Endometrium (tissue), 2 donors: ENCODE measurements around the gene ZNF789.
"Not testable (repeated sequence)": the region's sequence is repeated elsewhere in the genome, so short reads cannot be mapped to it uniquely, and the experiment has no call there.

Experiments
- FAIRE-seq: peaks from 2 replicates; lab custom pipeline; 2012; peaks lifted over from hg19 to GRCh38; lab: Jason Lieb, UNC
- donor health status: control.
- donor health status: control.

Gene ZNF789

DNA sequence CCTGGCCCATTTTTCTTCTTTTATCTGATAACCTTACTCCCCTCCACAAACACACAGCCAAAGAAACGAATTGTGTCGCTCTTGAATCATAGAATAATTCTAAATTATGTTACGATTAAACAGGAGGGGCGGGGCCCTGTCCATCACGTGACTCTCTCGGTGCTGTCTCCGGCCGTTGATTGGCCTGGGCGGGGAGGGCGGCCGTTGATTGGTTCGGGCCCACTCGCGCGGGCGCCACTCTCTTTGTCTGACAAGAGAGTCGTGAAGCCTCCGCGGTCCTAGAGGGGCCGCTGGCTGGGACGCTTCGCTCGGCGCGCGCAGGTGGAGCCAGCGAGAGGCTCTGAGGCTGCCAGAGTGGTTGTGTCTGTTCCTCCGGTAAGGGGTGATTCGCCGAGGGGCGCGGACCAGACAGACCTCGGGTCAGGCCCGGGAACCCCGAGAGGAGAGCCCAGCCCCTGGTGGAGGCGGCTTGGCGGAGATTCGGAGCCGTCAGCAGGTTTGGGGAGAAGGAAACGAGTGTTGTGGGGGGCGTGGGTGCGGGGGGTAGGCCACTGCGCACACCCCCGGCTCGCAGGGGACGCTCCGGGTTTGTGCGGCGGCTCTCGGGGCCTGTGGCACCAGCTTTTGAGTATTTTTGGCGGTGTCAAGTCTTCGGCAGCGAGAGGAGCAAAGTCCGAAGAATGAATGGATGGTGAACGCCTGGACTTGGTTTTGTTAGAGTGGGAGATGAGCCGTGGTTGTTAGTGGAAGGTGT, at the start of gene ZNF789:
Gene ZNF789, plus strand, starts transcription at position 330 of the 754 bp plus-strand sequence. CDS start 3,567 bp downstream, outside the sequence.
- FAIRE-seq: peak; percentile 99

DNA sequence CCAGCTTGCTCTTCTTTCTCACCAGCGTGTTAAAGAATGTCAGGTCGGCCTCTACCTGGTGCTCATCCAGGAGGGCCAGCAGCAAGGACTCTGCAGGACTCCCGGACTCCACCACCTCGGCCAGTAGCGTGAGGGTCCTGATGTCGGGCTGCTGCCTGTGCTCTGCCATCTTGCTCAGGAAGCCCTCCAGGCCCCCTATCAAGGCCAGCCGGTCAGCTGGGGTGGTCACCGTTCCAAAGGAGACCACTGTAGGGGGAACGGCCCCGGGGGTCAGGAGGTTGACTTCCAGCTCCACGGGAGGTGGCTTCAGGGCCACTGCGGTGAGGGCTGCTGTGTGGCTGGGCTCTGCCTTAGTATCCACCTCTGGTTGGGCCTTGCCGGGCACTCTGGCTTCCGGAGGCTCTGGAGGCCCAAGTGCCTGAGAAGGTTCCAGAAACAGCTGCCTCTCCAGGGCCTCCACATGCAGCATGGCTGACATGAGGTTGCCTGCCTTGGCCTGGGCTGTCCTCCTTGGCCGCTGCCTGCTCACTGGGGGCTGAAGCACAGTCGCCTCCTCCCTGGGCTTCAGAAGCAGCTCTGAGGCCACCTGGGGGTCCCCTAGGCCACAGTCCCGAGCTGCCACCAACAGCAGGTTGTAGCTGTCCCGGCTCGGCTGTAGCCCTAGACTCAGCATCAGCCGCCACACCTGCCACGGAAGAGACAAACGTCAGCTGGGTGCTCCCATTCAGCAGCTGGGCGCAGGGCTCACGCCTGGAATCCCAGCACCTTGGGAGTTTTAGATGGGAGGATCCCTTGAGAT, 47.6 kb upstream of the ZNF789 start:
- no peak for FAIRE-seq

DNA sequence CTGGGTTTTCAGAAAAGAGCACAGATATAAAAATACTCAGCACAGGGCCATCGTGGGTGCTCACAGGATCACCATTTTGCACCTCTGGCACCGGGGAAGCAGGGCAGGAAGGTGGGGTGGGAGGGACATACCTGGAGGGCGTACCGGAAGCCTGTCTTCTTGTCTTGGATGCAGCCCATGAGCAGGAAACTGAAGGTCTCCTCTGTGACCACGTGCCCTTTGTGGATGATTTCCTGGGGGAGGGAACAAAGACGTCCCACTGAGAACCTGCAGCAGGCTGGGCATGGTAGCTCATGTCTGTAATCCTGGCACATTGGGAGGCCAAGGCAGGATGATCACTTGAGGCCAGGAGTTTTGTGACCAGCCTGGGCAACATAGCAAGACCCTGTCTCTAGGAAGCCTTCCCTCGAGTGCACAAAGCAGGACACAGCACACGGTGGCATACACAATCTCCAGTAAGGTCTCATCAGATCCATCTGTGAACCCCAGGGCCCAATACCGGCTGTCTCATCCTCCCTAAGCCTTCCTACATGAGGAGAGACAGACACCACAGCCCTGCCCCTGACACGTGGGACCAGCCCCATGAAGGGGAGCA, 43.6 kb upstream of the ZNF789 start:
- no peak for FAIRE-seq

DNA sequence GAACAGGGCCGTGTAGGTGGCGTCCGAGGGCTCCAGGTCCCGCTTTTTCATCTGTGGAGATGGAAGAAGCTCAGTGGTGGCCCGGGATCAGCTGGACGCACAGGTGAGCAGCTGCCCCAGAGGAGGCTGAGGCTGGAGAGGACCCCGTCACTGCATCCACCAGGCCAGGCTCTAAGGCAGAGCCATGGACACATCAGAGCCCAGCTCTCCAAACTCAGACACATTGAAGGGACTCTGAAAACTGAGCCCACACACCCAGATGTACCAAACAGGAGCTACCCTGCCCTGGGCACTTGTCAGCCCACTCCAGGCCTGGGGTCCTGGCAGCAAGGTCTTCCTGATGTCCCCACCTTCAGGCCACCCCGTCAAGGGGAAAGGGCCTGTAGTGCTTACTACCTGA, 42.9 kb upstream of the ZNF789 start:
- FAIRE-seq: no peak

DNA sequence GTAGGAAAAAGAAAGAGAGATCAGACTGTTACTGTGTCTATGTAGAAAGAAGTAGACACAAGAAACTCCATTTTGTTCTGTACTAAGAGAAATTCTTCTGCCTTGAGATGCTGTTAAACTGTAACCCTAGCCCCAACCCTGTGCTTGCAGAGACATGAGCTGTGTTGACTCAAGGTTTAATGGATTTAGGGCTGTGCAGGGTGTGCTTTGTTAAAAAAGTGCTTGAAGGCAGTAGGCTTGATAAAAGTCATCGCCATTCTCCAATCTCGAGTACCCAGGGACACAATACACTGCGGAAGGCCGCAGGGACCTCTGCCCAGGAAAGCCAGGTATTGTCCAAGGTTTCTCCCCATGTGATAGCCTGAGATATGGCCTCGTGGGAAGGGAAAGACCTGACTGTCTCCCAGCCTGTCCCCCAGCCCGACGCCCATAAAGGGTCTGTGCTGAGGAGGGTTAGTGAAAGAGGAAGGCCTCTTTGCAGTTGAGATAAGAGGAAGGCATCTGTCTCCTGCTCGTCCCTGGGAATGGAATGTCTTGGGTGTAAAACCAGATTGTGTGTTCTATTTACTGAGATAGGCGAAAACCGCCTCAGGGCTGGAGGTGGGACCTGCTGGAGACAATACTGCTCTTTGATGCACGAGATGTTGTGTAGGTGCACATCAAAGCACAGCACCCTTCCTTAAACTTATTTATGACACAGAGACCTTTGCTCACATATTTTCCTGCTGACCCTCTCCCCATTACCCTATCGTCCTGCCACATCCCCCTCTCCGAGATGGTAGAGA, 40.7 kb upstream of the ZNF789 start:
- FAIRE-seq: not testable (repeated sequence)

DNA sequence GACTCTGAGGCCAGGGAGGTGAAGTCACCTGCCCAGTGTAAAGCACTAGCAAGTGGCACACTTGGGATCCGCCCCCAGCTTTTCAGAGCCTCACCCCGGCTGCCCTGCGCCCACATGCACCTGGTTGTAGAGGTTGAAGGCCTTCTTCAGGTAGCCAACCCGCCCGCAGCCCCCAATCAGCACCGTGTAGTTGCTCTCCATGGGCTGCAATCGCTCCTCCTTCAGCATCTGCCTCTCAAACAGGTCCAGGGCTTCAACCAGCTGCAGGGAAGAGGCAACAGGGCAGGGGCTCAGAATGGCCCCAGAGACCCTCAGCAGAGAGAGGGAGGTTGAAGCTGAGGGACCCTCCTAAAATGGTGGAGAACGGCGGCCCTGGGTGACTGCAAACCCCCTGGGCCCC, 39.5 kb upstream of the ZNF789 start:
- FAIRE-seq: no peak

DNA sequence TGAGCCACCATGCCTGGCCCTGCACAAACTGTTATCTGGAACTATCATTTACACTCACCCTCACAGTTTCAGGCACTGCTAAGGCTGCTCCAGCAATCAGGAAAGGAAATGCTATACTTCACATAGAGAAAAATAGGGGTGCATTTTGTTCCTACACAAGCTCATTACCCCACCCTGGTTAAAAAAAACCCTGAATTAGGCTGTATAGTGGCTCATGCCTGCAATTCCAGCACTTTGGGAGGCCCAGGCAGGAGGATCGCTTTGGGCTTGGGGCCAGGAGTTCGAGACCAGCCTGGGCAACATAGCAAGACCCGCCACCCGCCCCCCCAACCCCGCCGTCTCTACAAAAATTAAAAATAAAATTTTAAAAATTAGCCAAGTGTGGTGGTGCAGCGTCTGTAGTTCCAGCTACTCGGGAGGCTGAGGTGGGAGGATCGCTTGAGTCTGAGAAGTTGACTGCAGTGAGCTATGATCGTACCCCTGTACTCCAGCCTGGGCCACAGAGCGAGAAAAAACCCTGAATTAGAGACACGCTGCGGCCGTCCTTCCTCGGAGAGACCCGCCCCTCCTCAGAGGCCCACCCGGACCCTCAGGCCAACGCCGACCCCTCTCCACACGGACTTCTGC, 34.6 kb upstream of the ZNF789 start:
- FAIRE-seq: no peak

DNA sequence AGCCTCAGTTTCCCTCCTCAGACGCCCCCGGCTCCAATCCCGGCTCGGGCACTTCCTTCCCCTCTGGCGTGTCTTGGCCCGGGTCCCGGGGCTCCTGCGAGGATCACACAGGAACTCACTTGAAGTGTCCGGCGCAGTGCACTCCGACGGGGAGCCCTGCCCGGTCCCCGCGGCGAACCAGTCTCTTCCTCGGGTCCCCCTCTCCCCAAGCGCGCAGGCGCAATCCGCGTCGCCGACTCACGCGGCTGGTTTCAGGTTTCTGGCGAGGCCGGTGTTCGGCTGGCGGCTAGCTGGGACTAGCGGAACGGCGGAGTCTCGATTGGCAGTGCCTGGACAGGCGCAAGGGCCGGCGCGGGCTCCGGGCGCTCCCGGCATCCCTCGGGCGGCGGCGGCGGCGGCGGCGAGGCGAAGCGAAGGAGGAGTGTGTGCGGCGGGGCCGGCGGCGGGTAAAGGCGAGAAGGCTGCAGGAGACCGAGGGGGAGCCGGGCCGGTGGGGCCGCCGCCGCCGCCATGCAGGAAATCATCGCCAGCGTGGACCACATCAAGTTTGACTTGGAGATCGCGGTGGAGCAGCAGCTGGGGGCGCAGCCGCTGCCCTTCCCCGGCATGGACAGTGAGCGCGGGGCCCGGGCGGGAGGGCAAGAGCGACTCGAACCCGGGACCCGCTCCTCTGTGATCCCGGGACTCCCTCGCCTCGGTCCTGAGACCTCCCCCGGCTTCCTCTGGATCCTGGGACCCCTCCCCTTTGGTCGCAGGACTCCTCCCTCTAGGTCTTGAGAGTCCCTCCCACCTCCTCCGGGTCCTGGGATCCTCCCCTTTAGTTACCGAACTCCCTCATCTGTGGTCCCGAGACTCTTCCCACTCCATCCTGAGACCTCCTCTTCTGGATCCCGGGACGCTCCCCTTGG, 33.9 kb upstream of the ZNF789 start, which contains the start of the genes CPSF4 and PTCD1:
Gene CPSF4, plus strand, starts transcription at position 371 of the 908 bp plus-strand sequence. Its CDS starts 140 bp downstream, at position 511.
Gene PTCD1, minus strand, starts transcription at position 226 of the 908 bp plus-strand sequence. CDS start 3,556 bp downstream, outside the sequence.
- no peak for FAIRE-seq

DNA sequence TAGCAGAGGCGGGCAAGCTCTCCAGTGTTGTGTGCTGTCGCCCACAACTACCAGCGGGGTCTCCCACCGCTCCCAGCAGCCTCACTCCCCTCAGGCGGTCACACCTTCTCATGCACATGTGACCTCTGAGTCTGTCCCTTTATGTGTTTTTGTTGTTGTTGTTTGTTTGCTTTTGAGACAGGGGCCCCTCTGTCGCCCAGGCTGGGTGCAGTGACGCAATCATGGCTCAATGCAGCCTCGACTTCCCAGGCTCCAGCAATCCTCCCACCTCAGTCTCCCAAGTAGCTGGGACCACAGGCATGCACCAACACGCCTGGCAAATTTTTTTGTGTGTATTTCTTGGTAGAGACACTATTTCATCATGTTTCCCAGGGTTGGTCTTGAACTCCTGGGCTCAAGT, 32.5 kb upstream of the ZNF789 start:
- FAIRE-seq: no peak

DNA sequence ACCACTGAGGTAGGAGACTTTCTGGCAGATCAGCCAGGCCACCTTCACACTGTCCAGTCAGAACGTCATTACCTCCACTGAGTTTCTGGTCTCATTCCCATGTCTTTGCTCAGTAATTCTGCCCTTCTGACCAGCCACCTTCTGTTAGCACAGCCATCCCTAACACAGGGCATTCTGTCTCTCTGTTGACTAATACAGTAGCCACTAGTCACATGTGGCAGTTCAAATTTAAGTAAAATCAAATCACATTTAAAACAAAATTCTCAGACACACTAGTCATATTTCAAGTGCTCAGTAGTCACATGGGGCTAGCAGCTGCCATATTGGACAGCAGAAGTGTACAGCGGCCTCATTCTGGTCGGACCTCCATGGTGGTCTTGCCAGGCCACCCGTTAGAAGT, 26.6 kb upstream of the ZNF789 start:
- no peak for FAIRE-seq

DNA sequence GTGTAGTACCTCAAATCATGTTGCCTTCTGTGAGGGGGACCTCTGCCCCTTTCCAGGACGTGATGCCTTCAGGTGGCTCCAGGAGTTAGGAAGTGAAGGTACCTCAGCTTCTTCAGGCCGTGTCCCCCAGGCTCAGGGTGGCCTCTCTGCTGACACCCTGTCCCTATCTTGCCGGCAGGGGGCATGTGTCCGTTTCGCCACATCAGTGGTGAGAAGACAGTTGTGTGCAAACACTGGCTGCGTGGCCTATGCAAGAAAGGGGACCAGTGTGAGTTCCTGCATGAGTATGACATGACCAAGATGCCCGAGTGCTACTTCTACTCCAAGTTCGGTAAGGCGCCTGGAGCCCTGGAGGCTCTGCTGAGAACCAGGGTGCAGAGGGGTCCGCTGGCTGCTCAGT, 24.7 kb upstream of the ZNF789 start:
- FAIRE-seq: no peak

DNA sequence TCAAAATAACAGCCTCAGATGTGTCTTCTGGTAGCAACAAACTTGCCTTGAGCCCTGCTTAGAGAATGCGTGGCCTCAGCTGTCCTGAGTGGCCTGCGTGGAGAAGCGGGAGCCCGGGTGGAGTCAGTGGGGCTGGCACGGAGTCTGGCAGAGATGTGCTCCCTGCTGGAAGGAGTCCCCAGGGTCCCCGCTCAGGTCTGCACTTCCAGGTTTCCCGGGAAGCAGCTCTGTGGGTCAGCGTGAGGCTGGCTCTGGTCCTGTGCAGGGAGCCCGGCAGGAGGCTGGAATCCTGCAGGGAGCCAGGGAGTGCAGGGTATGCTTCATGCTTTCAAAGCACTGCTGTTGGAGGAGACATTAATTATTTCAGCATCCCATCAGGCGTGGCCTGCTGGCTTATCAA, 23.8 kb upstream of the ZNF789 start:
- FAIRE-seq: no peak

DNA sequence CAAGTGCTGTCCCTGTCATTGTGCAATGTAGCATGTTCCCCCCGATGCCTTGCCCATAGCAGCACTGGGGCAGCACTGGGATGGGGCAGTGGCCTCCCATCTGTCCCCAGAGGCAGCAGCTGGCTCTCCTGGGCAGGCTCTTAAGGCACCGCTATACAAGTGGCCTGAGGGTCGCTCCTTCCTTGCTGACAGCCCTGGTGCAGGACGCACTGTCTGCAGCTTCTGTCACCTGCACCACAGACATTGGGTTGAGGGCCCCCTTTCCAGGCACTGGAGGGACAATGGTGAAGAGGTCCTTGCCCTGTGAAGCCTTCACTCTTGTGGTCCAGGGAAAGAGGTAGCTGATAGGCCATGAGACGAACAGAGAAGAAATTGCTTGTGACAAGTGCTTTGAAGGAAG, 23.4 kb upstream of the ZNF789 start:
- no peak for FAIRE-seq

DNA sequence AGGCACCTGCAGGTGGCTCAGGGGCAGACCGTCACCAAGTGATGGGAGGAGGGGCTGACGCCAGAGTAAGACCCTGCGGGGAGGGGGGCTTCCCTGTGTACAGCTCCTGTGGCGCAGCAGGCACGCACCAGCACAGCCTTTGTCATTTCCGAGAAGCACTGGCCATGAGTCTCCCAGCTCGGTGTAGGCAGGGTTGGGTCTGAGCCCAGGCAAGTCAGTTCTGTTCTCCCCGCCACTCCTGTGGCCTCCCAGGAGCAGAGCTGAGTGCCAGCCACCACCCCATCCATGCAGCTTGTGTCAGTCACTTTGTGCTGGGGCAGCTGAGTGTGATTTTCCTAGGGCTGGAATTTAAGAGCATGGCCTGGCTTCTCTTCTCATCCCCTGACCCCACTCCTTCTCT, 20.8 kb upstream of the ZNF789 start:
- FAIRE-seq: no peak

DNA sequence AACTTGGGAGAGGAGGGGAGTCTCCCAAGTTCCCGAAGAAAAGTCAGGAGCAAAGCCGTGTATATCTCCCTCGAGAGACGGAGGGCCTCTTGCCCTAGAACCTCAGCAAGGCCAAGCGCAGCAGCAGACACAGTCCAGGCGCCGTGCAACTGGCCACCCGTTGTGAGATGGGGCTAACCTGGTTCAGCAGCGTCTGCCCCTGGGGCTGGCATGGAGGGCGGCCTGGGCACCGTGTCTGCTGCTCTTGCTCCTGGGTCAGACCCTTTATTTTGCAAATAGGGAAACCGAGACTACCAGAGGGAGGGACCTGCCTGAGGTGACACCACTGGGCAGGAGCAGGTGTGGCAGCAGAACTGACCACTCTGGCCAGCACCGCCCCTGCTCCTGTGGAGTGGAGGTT, 20.1 kb upstream of the ZNF789 start:
- FAIRE-seq: no peak

DNA sequence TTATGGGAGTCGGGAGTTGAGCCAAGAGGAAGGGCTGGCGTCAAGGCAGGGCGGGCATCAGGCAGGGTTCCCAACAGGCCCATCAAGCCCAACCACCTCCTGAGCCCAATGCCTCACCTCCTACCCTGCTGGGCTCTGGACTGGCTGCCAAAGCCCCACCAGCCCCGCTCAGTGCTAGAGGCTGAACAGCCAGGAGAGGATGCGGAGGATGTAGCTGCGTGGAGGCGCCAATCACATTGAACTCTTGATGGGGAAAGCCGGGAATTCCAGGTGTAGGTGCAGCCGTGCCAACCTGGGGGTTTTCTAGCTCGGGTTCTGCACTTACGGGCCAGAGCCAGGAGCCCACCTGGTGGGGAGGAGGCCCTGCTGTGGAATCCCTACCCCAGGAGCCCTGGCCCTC, 19.6 kb upstream of the ZNF789 start:
- no peak for FAIRE-seq

DNA sequence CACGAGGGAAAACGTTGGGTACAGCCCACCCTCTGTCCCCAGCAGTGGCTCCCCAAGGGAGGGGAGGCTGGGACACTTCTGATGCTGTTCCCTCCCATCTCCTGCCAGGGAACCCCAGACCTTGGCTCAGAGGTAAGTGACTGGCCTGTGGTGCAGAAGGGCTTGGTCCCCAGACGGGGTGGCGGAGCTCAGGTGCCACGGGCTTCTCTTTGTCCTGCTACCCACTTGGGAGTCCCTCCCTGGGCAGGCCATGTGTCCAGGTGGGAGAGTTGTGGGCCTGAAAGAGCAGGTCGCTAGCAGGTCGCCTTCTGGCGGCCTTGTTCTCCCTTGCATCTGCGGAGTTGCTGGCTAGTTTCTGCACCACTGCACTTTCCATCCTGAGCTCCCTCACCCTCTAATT, 16.8 kb upstream of the ZNF789 start:
- no peak for FAIRE-seq

DNA sequence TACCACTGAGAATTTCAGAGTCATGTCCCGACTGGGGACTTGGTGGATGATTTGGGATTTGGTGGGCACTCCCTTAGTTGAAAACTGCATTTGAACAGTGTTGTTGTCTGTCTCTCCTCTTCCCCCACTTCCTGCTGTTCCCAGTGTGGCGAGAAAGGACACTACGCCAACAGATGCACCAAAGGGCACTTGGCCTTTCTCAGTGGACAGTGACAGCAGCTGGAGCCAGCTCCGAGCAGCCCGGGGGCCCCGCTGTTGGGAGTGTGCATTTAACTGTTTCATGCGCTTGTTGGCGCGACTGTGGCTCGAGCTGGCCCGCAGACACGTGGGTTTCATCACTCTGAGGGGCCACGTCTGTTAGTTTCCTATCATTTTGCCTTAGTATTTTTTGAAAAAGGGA, 16.4 kb upstream of the ZNF789 start:
- FAIRE-seq: no peak

DNA sequence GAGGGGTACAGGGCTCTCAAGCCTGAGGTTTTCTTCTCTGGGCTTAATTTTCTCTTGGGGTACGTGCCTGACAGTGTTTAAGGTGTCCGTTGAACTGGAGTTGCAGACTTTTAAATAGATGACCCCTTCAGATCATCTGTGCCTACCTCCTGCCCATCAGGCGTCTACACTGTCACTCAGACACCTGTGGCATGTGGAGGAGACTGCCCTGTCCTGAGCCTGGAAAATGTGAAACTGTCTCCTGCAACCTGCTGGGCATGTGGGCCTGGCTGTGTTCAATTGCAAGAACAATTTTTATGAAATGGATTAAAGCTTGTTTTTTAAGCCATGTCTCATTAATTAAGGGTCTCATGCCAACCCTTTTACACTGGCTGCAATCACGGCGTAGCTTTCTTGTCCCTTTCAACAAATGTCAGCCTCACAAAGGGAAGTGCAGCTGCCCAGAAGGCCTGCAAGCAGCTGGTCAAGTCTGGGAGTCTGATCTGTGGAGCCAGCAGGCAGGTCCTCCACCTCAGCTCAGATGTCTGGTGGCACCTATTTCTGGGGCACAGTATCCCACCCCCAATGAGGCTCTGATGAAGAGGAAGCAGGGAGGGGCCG, 15.5 kb upstream of the ZNF789 start:
- FAIRE-seq: no peak
